Keratinocyte (primary cell): ENCODE data around the gene TINAGL1. TPM values are rescaled to one million over a fixed set of nuclear protein-coding genes. Genes with fewer than 3 reads are reported as not detected.

ENCODE experiments used
- DNase-seq: peaks from one replicate; pipeline ENCODE4 v3.0.0-alpha.2; 2011; ENCODE audit warnings: low read depth, missing footprints, low spot score
- FAIRE-seq: peaks from 2 replicates; lab custom pipeline; 2011; peaks lifted over from hg19 to GRCh38; lab: Jason Lieb, UNC
- H2AFZ ChIP-seq: 2 replicates; pipeline ENCODE4 v1.6.0; 2012; ENCODE audit warnings: low read length, control low read depth, inconsistent platforms; ENCODE audit not compliant: control insufficient read depth
- H3K27ac ChIP-seq: 2 replicates; pipeline ENCODE4 v1.5.1; 2011; ENCODE audit warnings: low read length; ENCODE audit not compliant: control insufficient read depth, insufficient read depth
- H3K27me3 ChIP-seq: 3 replicates; pipeline ENCODE4 v1.6.0; 2011; ENCODE audit warnings: low read length; ENCODE audit not compliant: control insufficient read depth, insufficient read depth; ENCODE audit errors: extremely low read depth
- H3K36me3 ChIP-seq, 2 experiments: 2 replicates in 1 of 2; 3 replicates in 1 of 2; pipeline ENCODE4 v1.5.1; 2011; ENCODE audit warnings: low read length in 2 of 2, mild to moderate bottlenecking in 1 of 2; ENCODE audit not compliant: control insufficient read depth in 2 of 2, insufficient read depth in 2 of 2; ENCODE audit errors: extremely low read depth in 1 of 2
- H3K4me1 ChIP-seq: 3 replicates; pipeline ENCODE4 v1.5.1; 2011; ENCODE audit warnings: low read length; ENCODE audit not compliant: control insufficient read depth, insufficient read depth; ENCODE audit errors: extremely low read depth
- H3K4me2 ChIP-seq: 3 replicates; pipeline ENCODE4 v1.6.0; 2011; ENCODE audit warnings: low read depth, low read length; ENCODE audit not compliant: control insufficient read depth, insufficient read depth; ENCODE audit errors: extremely low read depth
- H3K4me3 ChIP-seq, 3 experiments: fragments of 200-600 bp in 1 of 3; sonication (generic) in 1 of 3; 2 replicates in 2 of 3; 3 replicates in 1 of 3; pipeline ENCODE4 v1.5.1; 2011 to 2016; ENCODE audit warnings: low read length in 3 of 3, mild to moderate bottlenecking in 3 of 3, control low read depth in 2 of 3, inconsistent platforms in 1 of 3, low read depth in 1 of 3, mixed read lengths in 1 of 3, mixed run types in 1 of 3, moderate library complexity in 1 of 3; ENCODE audit not compliant: control insufficient read depth in 2 of 3, insufficient read depth in 2 of 3; ENCODE audit errors: extremely low read depth in 1 of 3
- H3K79me2 ChIP-seq: 2 replicates; pipeline ENCODE4 v1.6.0; 2012; ENCODE audit warnings: low read length; ENCODE audit not compliant: control insufficient read depth, insufficient read depth
- H3K9ac ChIP-seq: 3 replicates; pipeline ENCODE4 v1.6.0; 2011; ENCODE audit warnings: low read length; ENCODE audit not compliant: control insufficient read depth, insufficient read depth; ENCODE audit errors: extremely low read depth
- H3K9me1 ChIP-seq: 3 replicates; pipeline ENCODE4 v1.6.0; 2011; ENCODE audit warnings: low read length; ENCODE audit not compliant: control insufficient read depth, insufficient read depth; ENCODE audit errors: extremely low read depth
- H3K9me3 ChIP-seq: 2 replicates; pipeline ENCODE4 v1.5.1; 2012; ENCODE audit warnings: low read depth, low read length; ENCODE audit not compliant: control insufficient read depth
- H4K20me1 ChIP-seq: 3 replicates; pipeline ENCODE4 v1.6.0; 2011; ENCODE audit warnings: low read length; ENCODE audit not compliant: control insufficient read depth, insufficient read depth; ENCODE audit errors: extremely low read depth
- CTCF ChIP-seq, 3 experiments: IDR thresholded peaks in 1 of 3; conservative IDR thresholded peaks in 1 of 3; optimal IDR thresholded peaks in 1 of 3; 2 replicates in 2 of 3; 3 replicates in 1 of 3; pipeline versions ENCODE3 to v1.5.1; 2011; ENCODE audit warnings: low read length in 3 of 3, mild to moderate bottlenecking in 3 of 3, moderate library complexity in 2 of 3, control low read depth in 1 of 3, inconsistent platforms in 1 of 3; ENCODE audit not compliant: insufficient read depth in 2 of 3; ENCODE audit errors: extremely low read depth in 1 of 3
- EZH2 ChIP-seq: IDR thresholded peaks from one replicate; pipeline ENCODE4 v1.6.1; 2012; ENCODE audit warnings: inconsistent platforms, mild to moderate bottlenecking, low read length, moderate library complexity
- dilution Hi-C: fragments of 300-500 bp; cut with MboI; formaldehyde crosslinking; loops from one replicate; pipeline ENCODE4 v1.7.0; 2020; ENCODE audit warnings: low sequenced_read_pairs; ENCODE audit not compliant: extremely low pct_ligation_motif_present
- polyA plus RNA-seq, 5 experiments: library from polyadenylated mRNA; depleted of rRNA in 3 of 5; stranded (reverse) in 3 of 5; stranded (forward) in 1 of 5; unstranded in 1 of 5; fragments of >200 nt; gene quantifications; 1 replicate in 1 of 5; 2 replicates in 3 of 5; 3 replicates in 1 of 5; pipeline versions ENCODE4 v1.2.1 to v1.2.3, GENCODE V29; 2011 to 2012; ENCODE audit warnings: missing spikeins in 2 of 5, low read depth in 1 of 5, low replicate concordance in 1 of 5

Gene TINAGL1
- polyA plus RNA-seq, 1 donor (not counting 4 experiments of a cell fraction or from before 2014, with no cell fraction given) = 189 TPM

DNA sequence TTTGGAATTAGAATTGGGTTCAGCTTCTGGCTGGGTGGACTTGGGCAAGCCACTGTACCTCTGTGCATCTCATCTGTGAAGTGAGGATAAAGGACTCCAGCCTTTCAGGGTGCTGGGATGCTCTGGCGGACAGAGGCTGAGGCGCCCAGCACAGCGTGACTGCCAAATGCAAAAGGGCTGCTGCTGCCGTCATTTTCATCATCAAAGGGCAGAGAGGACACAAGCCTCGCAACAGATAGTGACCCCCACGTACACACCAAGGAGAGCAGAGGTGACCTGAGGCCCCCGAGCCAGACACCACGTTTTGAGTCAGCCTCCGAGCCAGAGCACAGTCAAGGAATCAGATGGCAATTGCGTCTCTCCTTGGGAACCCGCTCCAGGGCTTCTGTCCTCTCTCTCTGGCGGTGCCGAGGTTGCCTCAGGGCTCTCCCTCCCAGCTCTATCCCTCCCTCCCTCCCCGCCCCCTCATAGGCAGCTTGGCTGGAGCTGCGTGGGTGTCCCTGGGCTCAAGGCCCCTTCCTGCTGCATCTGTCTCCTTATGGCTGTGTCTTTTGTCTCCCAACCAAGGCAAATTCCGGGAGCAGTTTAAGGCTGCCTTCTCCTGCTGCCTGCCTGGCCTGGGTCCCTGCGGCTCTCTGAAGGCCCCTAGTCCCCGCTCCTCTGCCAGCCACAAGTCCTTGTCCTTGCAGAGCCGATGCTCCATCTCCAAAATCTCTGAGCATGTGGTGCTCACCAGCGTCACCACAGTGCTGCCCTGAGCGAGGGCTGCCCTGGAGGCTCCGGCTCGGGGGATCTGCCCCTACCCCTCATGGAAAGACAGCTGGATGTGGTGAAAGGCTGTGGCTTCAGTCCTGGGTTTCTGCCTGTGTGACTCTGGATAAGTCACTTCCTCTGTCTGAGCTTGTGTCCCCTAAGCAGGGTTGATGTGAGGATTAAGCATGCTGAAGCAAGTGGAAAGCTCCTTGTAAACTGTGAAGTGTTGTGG lies 50.2 kb downstream of the TINAGL1 start:
- Histone ChIP-seq H3K9me3 (no peaks in the 10 kb centered on the region), H3K27me3 (no peaks in the 10 kb centered on the region), H3K36me3 (peaks cover 20 to 27% of the 10 kb centered on the region in 2 experiments), H4K20me1 (no peaks in the 10 kb centered on the region), H3K4me2 (no peak overlapping the region), H3K9ac (no peak overlapping the region), H3K9me1 (no peaks in the 10 kb centered on the region), H2AFZ (no peak overlapping the region), H3K4me1 (peaks cover 15% of the 10 kb centered on the region), H3K4me3 (no peak overlapping the region), H3K79me2 (no peaks in the 10 kb centered on the region), H3K27ac (no peak overlapping the region)
- FAIRE-seq (no peak), DNase-seq (no peak)
- TF ChIP-seq CTCF (optimal IDR thresholded peaks at IDR 0.05 in 1 of 3, IDR thresholded peaks at IDR 0.05 in 1 of 3, conservative IDR thresholded peaks at IDR 0.05 in 1 of 3; ENCODE audit: extremely low read depth in 1 of 3, insufficient read depth in 2 of 3, low read length in 3 of 3) (no peak), EZH2 (no peak)
- dilution Hi-C loops = no loop called here

- no peak for FAIRE-seq
- Histone ChIP-seq H3K79me2 (no peaks in the 10 kb centered on the region), H3K4me3 (no peak overlapping the region), H3K27ac (no peak overlapping the region), H3K9ac (no peak overlapping the region), H3K27me3 (no peaks in the 10 kb centered on the region), H2AFZ (no peak overlapping the region), H4K20me1 (no peaks in the 10 kb centered on the region), H3K9me3 (no peaks in the 10 kb centered on the region), H3K4me2 (no peak overlapping the region), H3K4me1 (peaks cover 15% of the 10 kb centered on the region), H3K36me3 (peaks cover 29 to 36% of the 10 kb centered on the region in 2 experiments), H3K9me1 (no peaks in the 10 kb centered on the region)
- dilution Hi-C loops = no loop called here
- TF ChIP-seq EZH2 (no peak), CTCF (optimal IDR thresholded peaks at IDR 0.05 in 1 of 3, IDR thresholded peaks at IDR 0.05 in 1 of 3, conservative IDR thresholded peaks at IDR 0.05 in 1 of 3; ENCODE audit: extremely low read depth in 1 of 3, insufficient read depth in 2 of 3, low read length in 3 of 3) (no peak)
- no peak for DNase-seq
Measured at GRCh38 chr1:31627301-31627929, 51.1 kb downstream of the TINAGL1 start.
